Measurements from ENCODE around the gene SEC61B.

SEC61B gene

DNA sequence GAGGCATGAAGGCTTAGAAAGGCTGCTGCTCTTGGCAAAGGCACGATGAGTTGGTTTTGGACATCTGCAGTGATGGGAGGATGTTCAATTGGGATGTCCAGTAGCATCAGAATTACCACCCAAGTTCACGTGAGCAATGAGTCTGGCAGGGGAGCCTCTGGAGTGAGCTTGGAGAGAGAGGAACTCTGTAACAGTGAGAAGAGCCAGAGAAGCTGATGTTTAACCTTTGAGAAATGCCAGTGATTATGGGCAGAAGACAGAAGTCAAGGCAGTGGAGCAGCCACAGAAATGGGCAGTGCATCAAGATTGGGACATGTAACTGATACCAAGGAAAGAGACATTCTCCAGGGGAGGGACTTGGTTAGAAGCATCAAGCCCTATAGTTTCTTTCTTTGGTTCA, 39.8 kb downstream of the SEC61B start:
- no peak for TF ChIP-seq ZNF175 (tag by site-specific recombination; IDR thresholded peaks at IDR 0.05)
- TF ChIP-seq ZNF623 (tag by site-specific recombination; IDR thresholded peaks at IDR 0.05) = no peak
- TF ChIP-seq, protein P1, sequence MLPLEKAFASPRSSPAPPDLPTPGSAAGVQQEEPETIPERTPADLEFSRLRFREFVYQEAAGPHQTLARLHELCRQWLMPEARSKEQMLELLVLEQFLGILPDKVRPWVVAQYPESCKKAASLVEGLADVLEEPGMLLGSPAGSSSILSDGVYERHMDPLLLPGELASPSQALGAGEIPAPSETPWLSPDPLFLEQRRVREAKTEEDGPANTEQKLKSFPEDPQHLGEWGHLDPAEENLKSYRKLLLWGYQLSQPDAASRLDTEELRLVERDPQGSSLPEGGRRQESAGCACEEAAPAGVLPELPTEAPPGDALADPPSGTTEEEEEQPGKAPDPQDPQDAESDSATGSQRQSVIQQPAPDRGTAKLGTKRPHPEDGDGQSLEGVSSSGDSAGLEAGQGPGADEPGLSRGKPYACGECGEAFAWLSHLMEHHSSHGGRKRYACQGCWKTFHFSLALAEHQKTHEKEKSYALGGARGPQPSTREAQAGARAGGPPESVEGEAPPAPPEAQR (tag by site-specific recombination; IDR thresholded peaks at IDR 0.05) = no peak
- ChIA-PET POLR2A (no interaction called here), CTCF (no interaction called here)
- Histone ChIP-seq H3K4me3 (ENCODE audit: low read depth, low read length) (no peak overlapping the region), H3K4me1 (ENCODE audit: control insufficient read depth, insufficient read depth, low read length) (no peaks in the 10 kb centered on the region), H3K27ac (ENCODE audit: extremely low read depth, low read depth, low read length) (no peak overlapping the region), H3K9me3 (ENCODE audit: control insufficient read depth, insufficient read depth, low read depth, low read length) (no peaks in the 10 kb centered on the region), H3K36me3 (ENCODE audit: control insufficient read depth in 2 of 2, insufficient read depth in 1 of 2, low read length in 2 of 2) (no peaks in the 10 kb centered on the region)

DNA sequence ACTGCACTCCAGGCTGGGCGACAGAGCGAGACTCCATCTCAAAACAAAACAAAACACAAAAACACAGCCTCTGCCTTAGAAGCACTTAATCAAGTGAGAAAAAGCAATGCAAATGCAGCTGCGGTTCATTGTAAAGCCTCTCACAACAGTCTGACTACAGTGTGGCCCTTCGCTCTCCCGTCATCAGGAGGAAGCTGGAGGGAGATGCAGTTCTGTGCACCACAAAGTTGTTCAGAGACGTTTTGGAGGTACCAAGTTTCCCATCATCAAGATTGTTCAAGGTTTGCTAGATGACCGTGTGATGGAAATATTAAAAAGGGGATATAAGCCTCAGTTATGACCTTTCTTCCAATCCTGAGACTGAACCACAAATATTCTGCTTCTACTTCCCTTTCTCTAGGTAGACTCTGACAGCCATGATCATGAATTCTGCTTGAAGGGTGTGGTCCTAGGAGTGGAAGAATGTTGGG, 40.9 kb downstream of the SEC61B start:
- H3K36me3 ChIP-seq (ENCODE audit: control insufficient read depth in 2 of 2, insufficient read depth in 1 of 2, low read length in 2 of 2) = no peaks in the 10 kb centered on the region
- TF ChIP-seq ZNF514 (tag by site-specific recombination; IDR thresholded peaks at IDR 0.05) (no peak), ZNF621 (tag by site-specific recombination; IDR thresholded peaks at IDR 0.05) (no peak), ZNF174 (tag by site-specific recombination; IDR thresholded peaks at IDR 0.05) (no peak), SP2 (tag by site-specific recombination; IDR thresholded peaks at IDR 0.05) (no peak), ZNF223 (tag by site-specific recombination; IDR thresholded peaks at IDR 0.05) (no peak), ZNF837 (tag by site-specific recombination; IDR thresholded peaks at IDR 0.05) (no peak), ZNF561 (tag by site-specific recombination; IDR thresholded peaks at IDR 0.05; ENCODE audit: borderline replicate concordance) (no peak), ZNF48 (tag by site-specific recombination; IDR thresholded peaks at IDR 0.05) (no peak), ZNF311 (tag by site-specific recombination; IDR thresholded peaks at IDR 0.05; ENCODE audit: borderline replicate concordance) (no peak), ZNF510 (tag by site-specific recombination; IDR thresholded peaks at IDR 0.05; ENCODE audit: insufficient replicate concordance) (no peak), OVOL3 (tag by site-specific recombination; IDR thresholded peaks at IDR 0.05) (no peak), MYNN (tag by site-specific recombination; IDR thresholded peaks at IDR 0.05; ENCODE audit: borderline replicate concordance) (no peak), ZIC2 (tag by site-specific recombination; IDR thresholded peaks at IDR 0.05) (no peak), ZNF626 (tag by site-specific recombination; IDR thresholded peaks at IDR 0.05) (no peak), ZNF214 (tag by site-specific recombination; IDR thresholded peaks at IDR 0.05; ENCODE audit: borderline replicate concordance) (no peak), MZF1 (tag by site-specific recombination; IDR thresholded peaks at IDR 0.05; ENCODE audit: borderline replicate concordance) (no peak), ZNF544 (tag by site-specific recombination; IDR thresholded peaks at IDR 0.05) (no peak)
- TF ChIP-seq, protein P2, sequence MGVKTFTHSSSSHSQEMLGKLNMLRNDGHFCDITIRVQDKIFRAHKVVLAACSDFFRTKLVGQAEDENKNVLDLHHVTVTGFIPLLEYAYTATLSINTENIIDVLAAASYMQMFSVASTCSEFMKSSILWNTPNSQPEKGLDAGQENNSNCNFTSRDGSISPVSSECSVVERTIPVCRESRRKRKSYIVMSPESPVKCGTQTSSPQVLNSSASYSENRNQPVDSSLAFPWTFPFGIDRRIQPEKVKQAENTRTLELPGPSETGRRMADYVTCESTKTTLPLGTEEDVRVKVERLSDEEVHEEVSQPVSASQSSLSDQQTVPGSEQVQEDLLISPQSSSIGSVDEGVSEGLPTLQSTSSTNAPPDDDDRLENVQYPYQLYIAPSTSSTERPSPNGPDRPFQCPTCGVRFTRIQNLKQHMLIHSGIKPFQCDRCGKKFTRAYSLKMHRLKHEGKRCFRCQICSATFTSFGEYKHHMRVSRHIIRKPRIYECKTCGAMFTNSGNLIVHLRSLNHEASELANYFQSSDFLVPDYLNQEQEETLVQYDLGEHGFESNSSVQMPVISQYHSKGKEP (tag by site-specific recombination; IDR thresholded peaks at IDR 0.05) = no peak
- ChIA-PET POLR2A (no interaction called here), CTCF (no interaction called here)
- no peak overlapping the region for H3K27ac ChIP-seq (ENCODE audit: extremely low read depth, low read depth, low read length)
- no peaks in the 10 kb centered on the region for H3K9me3 ChIP-seq (ENCODE audit: control insufficient read depth, insufficient read depth, low read depth, low read length)
- no peak overlapping the region for H3K4me3 ChIP-seq (ENCODE audit: low read depth, low read length)
- H3K4me1 ChIP-seq (ENCODE audit: control insufficient read depth, insufficient read depth, low read length) = no peaks in the 10 kb centered on the region
